Thoracic aorta (tissue), 2 donors: ENCODE measurements around the gene RPRD1B. TPM values are rescaled to one million over a fixed set of nuclear protein-coding genes. Genes with fewer than 3 reads are reported as not detected.

Experiments used
- ATAC-seq: fragments of 150-250 bp; one replicate; pipeline ENCODE4 v1.8.0; 2017; ENCODE audit warnings: low read depth; ENCODE audit not compliant: insufficient number of reproducible peaks, low FRiP score
- DNase-seq: peaks from one replicate; pipeline ENCODE4 v3.0.0-alpha.2; 2020; ENCODE audit warnings: low spot score
- H3K27ac ChIP-seq, 2 donors: fragments of 200-600 bp; sonication (generic); 1 replicate in 1 of 2; 2 replicates in 1 of 2; pipeline ENCODE4 v1.5.1; 2016; ENCODE audit warnings: mild to moderate bottlenecking in 2 of 2, moderate library complexity in 2 of 2
- H3K27me3 ChIP-seq: fragments of 200-600 bp; sonication (generic); replicated peaks from 2 replicates; pipeline ENCODE4 v1.6.0; 2016; ENCODE audit warnings: mild to moderate bottlenecking; ENCODE audit not compliant: insufficient read depth
- H3K36me3 ChIP-seq: fragments of 200-600 bp; sonication (generic); one replicate; pipeline ENCODE4 v1.5.1; 2016
- H3K4me1 ChIP-seq, 2 donors: fragments of 200-600 bp; sonication (generic); 1 replicate in 1 of 2; 2 replicates in 1 of 2; pipeline versions ENCODE4 v1.5.1 to v1.6.0; 2016; ENCODE audit warnings: low read depth in 2 of 2, mild to moderate bottlenecking in 1 of 2; ENCODE audit not compliant: control insufficient read depth in 1 of 2
- H3K4me3 ChIP-seq: fragments of 200-600 bp; sonication (generic); 2 replicates; pipeline ENCODE4 v1.5.1; 2016; ENCODE audit warnings: mild to moderate bottlenecking
- H3K9me3 ChIP-seq: fragments of 200-600 bp; sonication (generic); 2 replicates; pipeline ENCODE4 v1.5.1; 2016
- CTCF ChIP-seq: fragments of 200-600 bp; sonication (generic); IDR thresholded peaks from one replicate; pipeline ENCODE4 v1.5.1; 2019; ENCODE audit warnings: antibody characterized with exemption
- total RNA-seq, 2 donors: library from RNA; depleted of rRNA; stranded (reverse); fragments of >200 nt; gene quantifications; one replicate each; pipeline versions ENCODE4 v1.1.0 to v1.2.3, GENCODE V29; 2016

The RPRD1B gene
- total RNA-seq, 2 donors from 2014 or later = 22.3 to 77.7 TPM

- DNase-seq (no peak), ATAC-seq (no peak)
- peaks cover 34 to 52% of the 10 kb centered on the region in 2 donors for H3K4me1 ChIP-seq
- H3K36me3 ChIP-seq = no peaks in the 10 kb centered on the region
- H3K27me3 ChIP-seq = no peaks in the 10 kb centered on the region
- H3K27ac ChIP-seq = peak overlapping the region in 1 of 2 donors; percentile 10
- no peak for TF ChIP-seq CTCF
- no peaks in the 10 kb centered on the region for H3K9me3 ChIP-seq
- H3K4me3 ChIP-seq = no peak overlapping the region
These were observed 79.4 kb downstream of the RPRD1B start for GRCh38 chr20:38112930-38113294.

GRCh38 chr20:38113401-38114325 is 80.1 kb downstream of the RPRD1B start:
- Histone ChIP-seq H3K4me3 (no peak overlapping the region), H3K27ac (peak overlapping the region in 1 of 2 donors; percentile 10), H3K4me1 (peaks cover 29 to 48% of the 10 kb centered on the region in 2 donors), H3K27me3 (no peaks in the 10 kb centered on the region), H3K36me3 (no peaks in the 10 kb centered on the region), H3K9me3 (no peaks in the 10 kb centered on the region)
- TF ChIP-seq CTCF = no peak
- ATAC-seq = no peak
- no peak for DNase-seq

DNA sequence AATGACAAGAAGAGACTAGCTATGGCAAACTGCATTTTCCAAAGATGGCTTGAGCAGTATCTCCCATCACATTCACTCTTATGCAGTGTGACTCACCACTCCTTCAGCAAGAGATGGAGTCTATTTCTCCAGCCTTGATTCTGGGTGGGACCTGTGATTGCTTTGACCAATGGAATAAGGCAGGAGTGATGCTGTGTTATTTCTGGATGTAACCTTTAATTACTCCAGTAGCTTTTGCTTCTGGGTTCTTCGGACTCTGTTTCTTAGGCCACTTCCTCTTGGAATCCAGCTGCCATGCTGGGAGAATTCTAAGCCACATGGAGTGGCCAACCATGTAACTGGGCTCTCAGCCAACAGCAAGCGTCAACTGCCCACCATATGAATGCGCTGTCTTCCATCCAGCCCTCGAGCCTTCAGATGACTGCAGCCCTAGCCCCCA is 80.8 kb downstream of the RPRD1B start:
- DNase-seq = no peak
- no peak for TF ChIP-seq CTCF
- Histone ChIP-seq H3K36me3 (no peaks in the 10 kb centered on the region), H3K27me3 (no peaks in the 10 kb centered on the region), H3K4me1 (peaks cover 22 to 41% of the 10 kb centered on the region in 2 donors), H3K4me3 (no peak overlapping the region), H3K27ac (no peak overlapping the region), H3K9me3 (no peaks in the 10 kb centered on the region)
- no peak for ATAC-seq

DNA sequence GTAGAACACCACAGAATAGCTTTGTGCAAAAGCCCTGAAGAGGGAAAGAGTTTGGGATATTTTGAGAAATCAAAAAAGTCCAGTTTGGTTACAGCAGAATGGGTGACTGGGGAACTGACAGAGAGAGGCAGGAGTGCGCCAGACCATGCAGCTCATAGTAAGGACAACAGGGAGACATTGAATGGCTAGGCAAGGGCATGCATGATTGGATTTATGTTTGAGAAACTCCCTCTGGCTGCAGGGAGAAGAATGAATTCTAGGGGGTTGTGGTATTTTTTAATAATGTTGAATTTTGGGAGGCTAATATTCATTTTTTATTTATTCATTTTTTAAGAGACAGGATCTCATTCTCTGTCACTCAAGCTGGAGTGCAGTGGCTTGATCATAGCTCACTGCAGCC is 81.7 kb downstream of the RPRD1B start:
- Histone ChIP-seq H3K36me3 (no peaks in the 10 kb centered on the region), H3K4me1 (peaks cover 14 to 39% of the 10 kb centered on the region in 2 donors), H3K27ac (no peak overlapping the region), H3K27me3 (no peaks in the 10 kb centered on the region), H3K9me3 (no peaks in the 10 kb centered on the region), H3K4me3 (no peak overlapping the region)
- no peak for TF ChIP-seq CTCF
- DNase-seq (no peak), ATAC-seq (no peak)

- H3K36me3 ChIP-seq = no peaks in the 10 kb centered on the region
- H3K27ac ChIP-seq = no peak overlapping the region
- H3K27me3 ChIP-seq = no peaks in the 10 kb centered on the region
- ATAC-seq (no peak), DNase-seq (no peak)
- peaks cover 7 to 38% of the 10 kb centered on the region in 2 donors for H3K4me1 ChIP-seq
- no peak overlapping the region for H3K4me3 ChIP-seq
- TF ChIP-seq CTCF = no peak
- no peaks in the 10 kb centered on the region for H3K9me3 ChIP-seq
These were observed 82.3 kb downstream of the RPRD1B start for GRCh38 chr20:38115896-38116295.
